Prostate gland (tissue), 2 donors: ENCODE measurements around the gene COL4A2.

ENCODE experiments used
- POLR2AphosphoS5 ChIP-seq: sonication (generic); formaldehyde crosslinking; IDR thresholded peaks from one replicate; pipeline ENCODE4 v1.6.1; 2017; ENCODE audit warnings: antibody characterized with exemption
- TF ChIP-seq, protein P1 (sequence below), 4 experiments: fragments of 200-600 bp in 2 of 4; fragments of 450-650 bp in 2 of 4; sonication (generic) in 2 of 4; IDR thresholded peaks; 1 replicate in 3 of 4; 2 replicates in 1 of 4; pipeline ENCODE4 v1.5.1; 2016 to 2019; ENCODE audit warnings: antibody characterized with exemption in 4 of 4, mild to moderate bottlenecking in 2 of 4, moderate library complexity in 2 of 4

- TF ChIP-seq, protein P1, sequence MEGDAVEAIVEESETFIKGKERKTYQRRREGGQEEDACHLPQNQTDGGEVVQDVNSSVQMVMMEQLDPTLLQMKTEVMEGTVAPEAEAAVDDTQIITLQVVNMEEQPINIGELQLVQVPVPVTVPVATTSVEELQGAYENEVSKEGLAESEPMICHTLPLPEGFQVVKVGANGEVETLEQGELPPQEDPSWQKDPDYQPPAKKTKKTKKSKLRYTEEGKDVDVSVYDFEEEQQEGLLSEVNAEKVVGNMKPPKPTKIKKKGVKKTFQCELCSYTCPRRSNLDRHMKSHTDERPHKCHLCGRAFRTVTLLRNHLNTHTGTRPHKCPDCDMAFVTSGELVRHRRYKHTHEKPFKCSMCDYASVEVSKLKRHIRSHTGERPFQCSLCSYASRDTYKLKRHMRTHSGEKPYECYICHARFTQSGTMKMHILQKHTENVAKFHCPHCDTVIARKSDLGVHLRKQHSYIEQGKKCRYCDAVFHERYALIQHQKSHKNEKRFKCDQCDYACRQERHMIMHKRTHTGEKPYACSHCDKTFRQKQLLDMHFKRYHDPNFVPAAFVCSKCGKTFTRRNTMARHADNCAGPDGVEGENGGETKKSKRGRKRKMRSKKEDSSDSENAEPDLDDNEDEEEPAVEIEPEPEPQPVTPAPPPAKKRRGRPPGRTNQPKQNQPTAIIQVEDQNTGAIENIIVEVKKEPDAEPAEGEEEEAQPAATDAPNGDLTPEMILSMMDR (IDR thresholded peaks at IDR 0.05) = no peak
- no peak for TF ChIP-seq POLR2AphosphoS5
These were observed 95.4 kb downstream of the COL4A2 start for GRCh38 chr13:110402299-110403069.
